ENCODE measurements around the gene LAX1. TPM values are rescaled to one million over a fixed set of nuclear protein-coding genes. Genes with fewer than 3 reads are reported as not detected.

LAX1 gene
- total and polyA plus RNA-seq, 10 of the 15 experiments (the other 5 are each of a cell fraction or from before 2014, with no cell fraction given): 2.1 to 15.0 (median 9.0) TPM

DNA sequence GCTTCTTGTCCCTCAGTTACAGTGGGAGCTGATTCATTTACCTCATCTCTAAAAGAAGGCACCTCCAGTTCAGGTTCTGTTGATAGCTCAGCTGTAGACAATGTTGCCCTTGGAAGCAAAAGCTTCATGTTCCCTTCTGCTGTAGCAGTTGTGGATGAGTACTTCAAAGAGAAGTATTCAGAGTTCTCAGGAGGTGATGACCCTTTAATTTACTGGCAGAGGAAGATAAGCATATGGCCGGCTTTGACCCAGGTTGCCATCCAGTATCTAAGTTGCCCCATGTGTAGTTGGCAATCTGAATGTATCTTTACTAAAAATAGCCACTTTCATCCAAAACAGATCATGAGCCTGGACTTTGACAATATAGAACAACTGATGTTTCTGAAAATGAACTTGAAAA is 35.0 kb downstream of the LAX1 start:
- CTCF ChIA-PET: no interaction called here
- no peaks in the 10 kb centered on the region for H3K27me3 ChIP-seq (replicated peaks in 1 of 2; ENCODE audit: control insufficient read depth in 2 of 2, insufficient read depth in 2 of 2, low read length in 1 of 2)
- RAD21 ChIA-PET (ENCODE audit: unreplicated experiment): interaction anchor here (0.9 kb wide), 1 partner anchor 8 kb away, joined by 3 read pairs; no protein-coding TSS in a partner anchor
- H4K20me1 ChIP-seq (ENCODE audit: control insufficient read depth, insufficient read depth): no peaks in the 10 kb centered on the region
- H3K79me2 ChIP-seq (ENCODE audit: control insufficient read depth, insufficient read depth, low read length): peaks cover 78% of the 10 kb centered on the region
- in situ Hi-C loops (cut with MboI) (no loop called here), intact Hi-C loops (cut with micrococcal nuclease; ENCODE audit: unreplicated experiment) (no loop called here)
- TF ChIP-seq WRNIP1 (IDR thresholded peaks at IDR 0.05; ENCODE audit: borderline replicate concordance, low read depth, low read length): no peak
- no peak for TF ChIP-seq USF1 (IDR thresholded peaks at IDR 0.05; ENCODE audit: borderline replicate concordance, extremely low read length, insufficient read depth, low read depth, low read length)
- no peak for TF ChIP-seq EGR1 (IDR thresholded peaks at IDR 0.05; ENCODE audit: borderline replicate concordance in 1 of 2, low read depth in 2 of 2, low read length in 2 of 2)
- no peak for TF ChIP-seq HDAC6 (IDR thresholded peaks at IDR 0.05; ENCODE audit: unreplicated experiment)
- no peak for TF ChIP-seq KLF5 (IDR thresholded peaks at IDR 0.05; ENCODE audit: partially characterized antibody)
- TF ChIP-seq HCFC1 (IDR thresholded peaks at IDR 0.05; ENCODE audit: low read length): no peak
- H3K4me3 ChIP-seq: peak overlapping the region; percentile 34; the same call in 1 of the 2 replicates
- no TSS peak for BruUV-seq (replicated peaks)
- H3K9ac ChIP-seq (ENCODE audit: control insufficient read depth, insufficient read depth, low read length): no peak overlapping the region
- peaks cover 1% of the 10 kb centered on the region; the same call in 1 of the 2 replicates for H3K4me1 ChIP-seq (ENCODE audit: control insufficient read depth, insufficient read depth, low read length)
- ATAC-seq: no peak
- no peak overlapping the region for H2AFZ ChIP-seq (ENCODE audit: control insufficient read depth, low read depth, low read length)
- H3K9me3 ChIP-seq (replicated peaks; ENCODE audit: control insufficient read depth, insufficient read depth, low read length): no peaks in the 10 kb centered on the region; the same call in 2 of the 3 replicates
- POLR2A ChIA-PET: no interaction called here
- peak overlapping the region; percentile 41; the same call in 1 of the 2 replicates for H3K4me2 ChIP-seq (ENCODE audit: control insufficient read depth, insufficient read depth)
- H3K27ac ChIP-seq (ENCODE audit: control insufficient read depth, insufficient read depth): no peak overlapping the region
- peaks cover 0 to 31% of the 10 kb centered on the region in 2 experiments; a peak in 2 of 4 replicates for H3K36me3 ChIP-seq (ENCODE audit: control insufficient read depth in 2 of 2, insufficient read depth in 2 of 2, low read length in 1 of 2)
- 91% methylated on average over 1 of the region's 1 CpG for WGBS (ENCODE audit: insufficient coverage, insufficient replicate concordance, low lambda C conversion rate, missing lambda C conversion rate)
- FAIRE-seq: no peak
- SMC1A ChIA-PET (ENCODE audit: uncharacterized antibody, unreplicated experiment): interaction anchor here (0.8 to 0.9 kb wide), 2 partner anchors 25 to 296 kb away, joined by 3 read pairs; no protein-coding TSS in a partner anchor
- DNase-seq (ENCODE audit: low read depth, low spot score): no peak

DNA sequence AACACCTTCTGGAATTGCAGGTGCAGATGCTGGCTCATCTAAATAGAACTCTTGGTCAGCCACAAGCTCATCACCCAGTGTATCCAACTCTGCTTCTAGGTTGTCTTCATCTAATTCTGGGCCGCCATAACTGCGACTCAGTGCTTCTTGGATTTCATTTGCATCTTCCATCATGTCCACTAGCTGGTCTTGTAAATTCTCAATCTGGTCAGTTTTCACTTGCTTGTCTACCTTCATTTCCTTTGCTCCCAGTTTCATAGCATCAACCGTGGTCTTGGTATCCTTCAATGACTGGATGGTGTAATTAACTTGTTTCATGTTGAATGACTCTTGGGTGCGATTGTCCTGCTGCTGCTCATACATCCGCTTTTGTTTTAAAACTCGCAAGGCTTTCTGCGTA is 40.7 kb downstream of the LAX1 start:
- TF ChIP-seq POLR2AphosphoS5 (IDR thresholded peaks at IDR 0.05; ENCODE audit: low read length): no peak
- TF ChIP-seq MXI1 (IDR thresholded peaks at IDR 0.05; ENCODE audit: low read depth, low read length): no peak
- TF ChIP-seq RB1 (IDR thresholded peaks at IDR 0.05; ENCODE audit: borderline replicate concordance): no peak
- no peak for TF ChIP-seq NFYB (IDR thresholded peaks at IDR 0.05; ENCODE audit: insufficient read depth, low read depth, low read length)
- CTCF ChIA-PET: no interaction called here
- RAD21 ChIA-PET (ENCODE audit: unreplicated experiment): no interaction called here
- intact Hi-C loops (cut with micrococcal nuclease; ENCODE audit: unreplicated experiment) (no loop called here), in situ Hi-C loops (cut with MboI) (no loop called here)
- POLR2A ChIA-PET: no interaction called here
- no peak for ATAC-seq
- Histone ChIP-seq H3K4me1 (ENCODE audit: control insufficient read depth, insufficient read depth, low read length) (no peaks in the 10 kb centered on the region), H3K79me2 (ENCODE audit: control insufficient read depth, insufficient read depth, low read length) (peaks cover 36% of the 10 kb centered on the region), H3K27ac (ENCODE audit: control insufficient read depth, insufficient read depth) (no peak overlapping the region), H4K20me1 (ENCODE audit: control insufficient read depth, insufficient read depth) (no peaks in the 10 kb centered on the region; the same call in 1 of the 2 replicates), H2AFZ (ENCODE audit: control insufficient read depth, low read depth, low read length) (no peak overlapping the region), H3K4me2 (ENCODE audit: control insufficient read depth, insufficient read depth) (no peak overlapping the region), H3K27me3 (replicated peaks in 1 of 2; ENCODE audit: control insufficient read depth in 2 of 2, insufficient read depth in 2 of 2, low read length in 1 of 2) (no peaks in the 10 kb centered on the region), H3K9ac (ENCODE audit: control insufficient read depth, insufficient read depth, low read length) (no peak overlapping the region), H3K4me3 (no peak overlapping the region), H3K9me3 (replicated peaks; ENCODE audit: control insufficient read depth, insufficient read depth, low read length) (no peaks in the 10 kb centered on the region), H3K36me3 (ENCODE audit: control insufficient read depth in 2 of 2, insufficient read depth in 2 of 2, low read length in 1 of 2) (peaks cover 1 to 18% of the 10 kb centered on the region in 2 experiments)
- no peak for FAIRE-seq
- SMC1A ChIA-PET (ENCODE audit: uncharacterized antibody, unreplicated experiment): no interaction called here
- WGBS (ENCODE audit: insufficient coverage, insufficient replicate concordance, low lambda C conversion rate, missing lambda C conversion rate): 99% methylated on average over 7 of the region's 7 CpGs
- DNase-seq (ENCODE audit: low read depth, low spot score): no peak
- BruUV-seq (replicated peaks): TSS peak; percentile 1

All from GM12878 (cell line).